Iris pigment epithelial cell (primary cell): Measurements from ENCODE around the gene SCRN3.
"Not testable (repeated sequence)": the region's sequence is repeated elsewhere in the genome, so short reads cannot be mapped to it uniquely, and the experiment has no call there.

ENCODE experiments used
- DNase-seq: peaks from one replicate; pipeline ENCODE4 v3.0.0-alpha.2; 2011; ENCODE audit warnings: low read depth

SCRN3 gene

GRCh38 chr2:174410039-174410438 is 14.5 kb downstream of the SCRN3 start:
- not testable (repeated sequence) for DNase-seq

DNA sequence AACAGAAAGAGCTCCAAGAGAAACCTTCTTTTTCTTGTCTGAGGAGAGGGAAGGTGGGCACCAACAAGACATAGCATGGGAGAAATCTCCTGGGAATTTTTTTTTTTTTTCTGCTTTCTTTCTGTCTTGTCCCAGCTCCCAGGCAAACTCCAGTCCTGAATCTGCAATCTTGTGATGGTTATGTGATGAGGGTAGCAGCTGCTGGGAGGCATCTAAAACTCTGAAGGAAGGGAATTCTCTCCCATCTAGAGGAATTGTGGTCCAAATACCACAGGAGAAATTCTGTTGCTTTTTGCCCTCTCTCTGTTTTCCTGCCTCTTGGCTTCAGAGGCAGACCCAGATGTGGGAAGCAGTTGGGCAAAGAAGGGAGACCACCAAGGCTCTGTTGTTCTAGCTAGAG is 16.7 kb downstream of the SCRN3 start:
- DNase-seq = no peak

DNA sequence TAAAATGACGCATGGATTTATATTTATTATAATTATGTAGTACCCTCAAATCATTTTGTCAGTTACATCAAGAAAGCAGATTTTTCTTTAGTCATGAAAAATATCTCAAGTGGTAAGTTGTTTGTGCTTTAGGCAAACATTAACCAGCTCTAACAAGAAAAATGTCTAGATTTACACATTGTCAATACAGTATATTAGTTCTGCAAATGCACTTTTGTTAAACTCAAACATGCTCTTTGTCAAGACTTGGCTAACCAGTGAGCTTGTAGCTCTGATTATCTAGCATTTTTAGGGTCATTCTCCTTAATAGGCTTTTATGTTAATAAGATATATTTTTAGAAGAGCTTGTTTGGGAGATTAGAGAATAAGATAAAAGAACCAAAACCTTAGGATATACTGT is 32.7 kb downstream of the SCRN3 start:
- no peak for DNase-seq

DNA sequence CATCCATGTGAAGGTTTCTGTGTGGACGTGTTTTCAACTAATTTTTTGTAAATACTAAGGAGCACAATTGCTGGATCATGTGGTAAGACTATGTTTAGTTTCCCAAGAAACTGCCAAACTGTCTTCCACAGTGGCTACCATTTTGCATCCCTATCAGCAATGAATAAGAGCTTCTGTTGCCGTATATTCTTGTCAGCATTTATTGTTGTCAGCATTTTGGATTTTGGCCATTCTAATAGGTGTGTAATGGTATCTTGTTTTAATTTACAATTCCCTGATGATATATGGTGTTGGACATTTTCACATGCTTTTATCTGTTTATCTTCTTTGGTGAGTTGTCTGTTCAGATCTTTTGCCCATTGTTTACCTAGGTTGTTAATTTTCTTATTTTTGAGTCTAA is 34.5 kb downstream of the SCRN3 start:
- no peak for DNase-seq

DNA sequence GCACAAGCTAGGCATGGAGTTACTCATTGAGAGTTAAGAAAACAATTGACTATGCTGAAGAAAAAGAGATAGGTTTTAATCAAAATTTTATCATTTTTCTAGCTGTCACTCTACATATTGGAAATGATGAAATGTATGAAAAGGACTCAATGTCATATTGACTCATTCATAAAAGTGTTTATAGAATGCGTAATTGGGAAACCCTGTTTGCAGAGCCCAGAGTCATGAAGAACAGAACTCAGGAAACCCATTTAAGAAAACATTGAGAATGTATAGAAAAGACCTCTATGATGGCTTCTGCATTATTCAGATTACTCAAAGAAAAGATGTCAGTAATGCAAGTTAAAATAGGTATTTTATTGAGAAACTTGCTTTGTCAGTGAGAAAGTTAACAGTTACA is 36.4 kb downstream of the SCRN3 start:
- peak; percentile 5 for DNase-seq

DNA sequence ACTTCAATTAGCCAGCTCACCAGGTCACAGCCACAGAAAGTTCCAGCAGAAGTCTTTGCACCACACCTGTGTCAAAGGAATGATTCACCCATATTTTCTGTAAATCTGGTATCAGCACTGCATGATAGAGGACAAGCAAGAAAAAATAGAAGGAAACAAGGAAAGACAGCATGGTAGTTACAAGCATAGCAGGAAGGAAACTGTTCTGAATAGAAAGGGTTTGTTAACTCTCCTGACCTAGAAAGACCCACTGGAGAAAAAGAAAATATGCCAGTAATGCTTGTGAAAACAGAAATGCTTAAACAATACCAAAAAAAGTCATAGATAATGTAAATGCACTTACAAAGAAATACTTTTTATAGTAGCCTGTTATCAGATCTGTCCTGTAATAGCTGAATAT is 40.8 kb downstream of the SCRN3 start:
- DNase-seq = peak; percentile 24

DNA sequence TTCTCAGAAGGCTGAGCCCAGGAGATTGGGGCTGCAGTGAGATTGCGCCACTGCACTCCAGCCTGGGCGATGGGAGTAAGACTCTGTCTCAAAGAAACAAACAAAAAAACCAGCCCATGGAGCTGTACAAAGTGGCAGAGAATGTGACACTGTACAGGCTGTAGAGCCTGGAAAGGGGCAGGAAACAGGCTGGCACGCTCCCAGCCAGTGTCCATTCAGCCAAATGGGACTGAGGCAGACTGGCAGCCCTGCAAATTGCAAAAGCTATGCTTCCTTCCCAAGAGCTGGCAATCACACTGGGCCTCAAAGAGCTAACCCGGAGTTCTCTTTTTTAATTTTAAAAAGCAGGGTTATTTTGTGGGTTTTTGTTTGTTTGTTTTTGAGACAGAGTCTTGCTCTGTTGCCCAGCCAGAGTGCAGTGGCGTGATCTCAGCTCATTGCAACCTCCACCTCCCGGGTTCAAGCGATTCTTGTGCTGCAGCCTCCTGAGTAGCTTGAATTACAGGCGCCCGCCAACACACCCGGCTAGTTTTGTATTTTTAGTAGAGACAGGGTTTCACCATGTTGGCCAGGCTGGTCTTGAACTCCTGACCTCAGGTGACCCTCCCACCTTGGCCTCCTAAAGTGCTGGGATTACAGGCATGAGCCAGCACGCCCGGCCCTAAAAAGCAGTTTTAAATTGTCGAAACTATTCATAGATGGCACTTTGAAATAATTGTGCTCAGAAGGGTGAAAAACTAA is 42.8 kb downstream of the SCRN3 start:
- DNase-seq = no peak

GRCh38 chr2:174439323-174439722 is 43.8 kb downstream of the SCRN3 start:
- DNase-seq = no peak

- no peak for DNase-seq
Observed at GRCh38 chr2:174439950-174440349, 44.4 kb downstream of the SCRN3 start.

- peak; percentile 78 for DNase-seq
Observed at GRCh38 chr2:174442546-174443510, 47.3 kb downstream of the SCRN3 start.

- DNase-seq = no peak
Observed at GRCh38 chr2:174444761-174445160, 49.2 kb downstream of the SCRN3 start.

DNA sequence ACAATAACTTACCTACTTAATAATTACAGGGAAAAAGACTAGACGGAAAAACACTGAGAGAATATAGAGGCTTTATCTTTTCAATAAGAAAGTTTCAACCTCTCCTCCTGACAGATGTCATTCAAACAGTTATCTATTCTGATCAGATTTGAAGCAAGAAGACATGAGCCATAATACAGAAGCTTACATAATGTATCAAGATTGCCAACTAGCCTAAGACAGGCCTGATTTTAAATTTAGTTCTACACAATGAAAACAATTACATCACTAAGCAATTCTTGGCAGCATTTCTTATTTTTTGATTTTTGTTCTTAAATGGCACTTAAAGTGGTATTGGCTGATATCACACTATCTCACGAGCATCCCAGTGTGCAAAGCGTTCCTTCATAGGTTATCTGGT is 49.7 kb downstream of the SCRN3 start:
- peak; percentile 32 for DNase-seq

DNA sequence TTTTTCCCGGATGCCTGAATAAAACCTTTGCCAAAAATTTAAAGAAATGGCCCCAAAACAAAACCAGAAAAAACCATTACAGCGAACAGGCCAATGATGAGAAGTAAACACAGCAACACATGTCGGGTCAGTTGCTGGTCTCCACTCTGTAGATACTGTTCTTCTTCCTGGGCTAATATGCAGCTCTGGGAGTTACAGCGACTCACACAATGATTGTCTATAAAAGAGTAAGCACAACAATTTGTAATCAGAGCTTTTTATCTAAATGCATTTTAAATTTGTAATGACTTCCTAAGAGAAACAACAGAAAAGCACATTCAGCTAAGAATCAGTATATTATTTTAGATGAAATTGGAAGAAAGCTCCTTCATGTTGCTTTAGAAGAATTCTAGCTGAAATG is 51.0 kb downstream of the SCRN3 start:
- DNase-seq = no peak

- no peak for DNase-seq
Observed at GRCh38 chr2:174449033-174449432, 53.5 kb downstream of the SCRN3 start.

DNA sequence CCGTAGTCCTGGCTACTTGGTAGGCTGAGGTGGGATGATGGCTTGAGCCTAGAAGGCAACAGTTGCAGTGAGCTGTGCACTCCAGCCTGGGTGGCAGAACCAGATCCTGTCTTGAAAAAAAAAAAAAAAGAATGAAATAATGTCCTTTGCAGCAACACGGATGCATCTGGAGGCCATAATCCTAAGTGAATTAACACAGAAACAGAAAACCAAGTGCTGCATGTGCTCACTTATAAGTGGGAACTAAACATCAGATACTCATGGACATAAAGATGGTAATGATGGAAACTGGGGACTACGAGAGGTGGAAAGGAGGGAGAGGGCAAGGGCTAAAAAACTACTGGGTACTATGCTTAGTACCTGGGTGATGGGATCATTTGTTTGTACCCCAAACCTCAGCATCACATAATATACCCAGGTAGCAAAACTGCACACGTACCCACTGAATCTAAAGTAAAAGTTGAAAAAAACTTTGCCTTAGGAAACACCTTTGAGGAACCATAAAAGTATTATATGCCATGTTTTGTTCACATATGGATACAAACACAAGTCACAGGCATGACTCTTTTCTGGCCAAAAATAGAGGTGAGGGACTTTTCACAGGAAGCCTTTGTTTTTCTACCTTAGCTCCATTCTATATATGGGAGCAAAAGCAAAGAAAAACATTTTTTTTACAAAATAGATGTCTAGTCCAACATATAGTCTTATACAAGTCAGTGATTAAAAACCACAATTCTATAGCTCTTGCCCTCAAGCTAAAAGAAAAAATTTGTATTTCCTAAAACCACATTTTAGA is 54.7 kb downstream of the SCRN3 start:
- no peak for DNase-seq

DNA sequence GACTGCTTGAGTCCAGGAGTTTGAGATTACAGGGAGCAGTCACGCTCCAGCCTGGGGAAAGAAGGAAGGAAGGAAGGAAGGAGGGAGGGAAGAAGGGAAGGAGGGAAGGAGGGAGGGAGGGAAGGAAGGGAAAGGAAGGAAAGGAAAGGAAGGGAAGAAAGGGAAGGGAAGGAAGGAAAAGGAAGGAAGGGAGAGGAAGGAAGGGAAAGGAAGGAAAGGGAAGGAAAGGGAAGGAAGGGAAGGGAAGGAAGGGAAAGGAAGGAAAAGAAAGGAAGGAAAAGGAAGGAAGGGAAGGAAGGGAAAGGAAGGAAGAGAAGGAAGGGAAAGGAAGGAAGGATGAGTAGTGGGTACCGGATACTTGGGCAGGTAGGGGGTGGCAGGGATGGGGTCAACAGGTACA is 59.0 kb downstream of the SCRN3 start:
- DNase-seq = no peak

DNA sequence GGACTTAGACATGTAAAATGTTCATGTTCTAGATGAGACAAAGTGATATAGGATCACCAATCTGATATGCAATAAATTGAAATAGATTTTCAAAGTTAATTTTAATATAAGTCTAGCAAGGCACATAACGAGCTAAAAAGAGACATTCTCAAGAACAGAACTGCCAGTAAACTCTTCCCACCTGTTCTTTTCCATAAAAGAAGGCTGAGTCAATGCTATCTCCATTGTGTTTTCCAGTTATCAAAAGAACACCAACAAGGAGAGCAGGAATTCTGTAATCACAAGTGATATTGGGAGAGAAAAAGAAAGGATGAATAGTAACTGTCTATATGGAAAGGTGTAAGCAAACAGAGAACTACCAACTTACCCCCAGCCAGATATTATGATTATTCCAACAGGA is 65.7 kb downstream of the SCRN3 start:
- no peak for DNase-seq

GRCh38 chr2:174465327-174465726 is 69.8 kb downstream of the SCRN3 start:
- no peak for DNase-seq

DNA sequence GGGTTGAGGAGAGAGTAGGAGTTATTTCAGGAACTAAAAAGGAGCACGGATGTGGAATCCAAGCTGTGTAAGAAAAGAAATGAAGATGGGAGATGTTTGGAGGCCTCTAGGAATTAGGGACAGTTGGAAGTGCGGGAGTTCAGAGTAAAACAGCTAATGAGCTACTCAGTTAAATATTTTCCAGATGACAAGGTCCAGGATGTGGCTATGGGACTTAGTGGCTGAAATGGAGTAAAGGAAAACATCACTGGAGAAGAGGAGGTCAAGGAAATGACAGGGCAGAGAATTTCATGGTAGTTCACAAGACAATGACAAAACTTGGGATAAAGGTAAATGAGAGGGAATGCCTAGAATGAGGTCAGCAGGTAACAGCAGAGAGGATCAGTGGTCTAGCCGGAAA is 78.3 kb downstream of the SCRN3 start:
- no peak for DNase-seq

GRCh38 chr2:174477759-174478158 is 82.2 kb downstream of the SCRN3 start:
- DNase-seq = no peak
